ENCODE data around the gene LGALS1.

DNA sequence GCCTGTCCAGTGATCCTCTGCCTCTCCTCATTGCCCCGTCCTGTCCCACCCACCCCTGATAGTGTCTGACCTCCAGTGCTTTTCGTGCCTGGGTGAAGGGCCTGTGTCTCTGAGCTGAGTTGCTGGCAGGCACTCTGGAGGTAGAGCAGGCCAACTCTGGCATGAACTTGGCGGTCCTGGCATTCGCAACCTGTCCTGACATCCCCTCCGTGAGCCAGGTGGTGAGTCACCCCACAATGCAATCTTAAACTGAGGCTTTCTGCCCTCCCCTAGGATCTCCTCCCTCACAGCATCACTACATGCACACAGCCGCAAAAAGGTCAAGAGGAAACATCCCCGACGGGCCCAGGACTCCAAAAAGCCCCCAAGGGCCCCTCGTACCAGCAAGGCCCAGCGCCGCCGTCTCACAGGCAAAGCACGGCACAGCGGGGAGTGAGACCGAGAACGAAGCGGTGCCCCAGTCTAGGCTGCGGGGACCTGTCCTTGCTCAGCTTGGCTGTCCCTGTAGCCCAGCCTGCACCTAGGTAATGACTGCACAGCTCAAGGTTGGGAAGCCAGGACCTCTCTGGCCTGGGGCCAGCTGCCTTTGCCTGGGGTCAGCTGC is 15.6 kb downstream of the LGALS1 start:
- TF ChIP-seq, protein P1, sequence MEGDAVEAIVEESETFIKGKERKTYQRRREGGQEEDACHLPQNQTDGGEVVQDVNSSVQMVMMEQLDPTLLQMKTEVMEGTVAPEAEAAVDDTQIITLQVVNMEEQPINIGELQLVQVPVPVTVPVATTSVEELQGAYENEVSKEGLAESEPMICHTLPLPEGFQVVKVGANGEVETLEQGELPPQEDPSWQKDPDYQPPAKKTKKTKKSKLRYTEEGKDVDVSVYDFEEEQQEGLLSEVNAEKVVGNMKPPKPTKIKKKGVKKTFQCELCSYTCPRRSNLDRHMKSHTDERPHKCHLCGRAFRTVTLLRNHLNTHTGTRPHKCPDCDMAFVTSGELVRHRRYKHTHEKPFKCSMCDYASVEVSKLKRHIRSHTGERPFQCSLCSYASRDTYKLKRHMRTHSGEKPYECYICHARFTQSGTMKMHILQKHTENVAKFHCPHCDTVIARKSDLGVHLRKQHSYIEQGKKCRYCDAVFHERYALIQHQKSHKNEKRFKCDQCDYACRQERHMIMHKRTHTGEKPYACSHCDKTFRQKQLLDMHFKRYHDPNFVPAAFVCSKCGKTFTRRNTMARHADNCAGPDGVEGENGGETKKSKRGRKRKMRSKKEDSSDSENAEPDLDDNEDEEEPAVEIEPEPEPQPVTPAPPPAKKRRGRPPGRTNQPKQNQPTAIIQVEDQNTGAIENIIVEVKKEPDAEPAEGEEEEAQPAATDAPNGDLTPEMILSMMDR (conservative IDR thresholded peaks at IDR 0.05; ENCODE audit: low read depth, low read length), result no peak
- TF ChIP-seq EZH2 (IDR thresholded peaks at IDR 0.05; ENCODE audit: borderline replicate concordance, low read depth, low read length, poor library complexity, severe bottlenecking), result no peak

Data from A673 (cell line).